GM19238 (cell line): ENCODE results near the gene AAR2.

Experiments
- DNase-seq: peaks from one replicate; pipeline ENCODE4 v3.0.0; 2011; ENCODE audit warnings: low spot score; ENCODE audit not compliant: insufficient read length

AAR2 gene

DNA sequence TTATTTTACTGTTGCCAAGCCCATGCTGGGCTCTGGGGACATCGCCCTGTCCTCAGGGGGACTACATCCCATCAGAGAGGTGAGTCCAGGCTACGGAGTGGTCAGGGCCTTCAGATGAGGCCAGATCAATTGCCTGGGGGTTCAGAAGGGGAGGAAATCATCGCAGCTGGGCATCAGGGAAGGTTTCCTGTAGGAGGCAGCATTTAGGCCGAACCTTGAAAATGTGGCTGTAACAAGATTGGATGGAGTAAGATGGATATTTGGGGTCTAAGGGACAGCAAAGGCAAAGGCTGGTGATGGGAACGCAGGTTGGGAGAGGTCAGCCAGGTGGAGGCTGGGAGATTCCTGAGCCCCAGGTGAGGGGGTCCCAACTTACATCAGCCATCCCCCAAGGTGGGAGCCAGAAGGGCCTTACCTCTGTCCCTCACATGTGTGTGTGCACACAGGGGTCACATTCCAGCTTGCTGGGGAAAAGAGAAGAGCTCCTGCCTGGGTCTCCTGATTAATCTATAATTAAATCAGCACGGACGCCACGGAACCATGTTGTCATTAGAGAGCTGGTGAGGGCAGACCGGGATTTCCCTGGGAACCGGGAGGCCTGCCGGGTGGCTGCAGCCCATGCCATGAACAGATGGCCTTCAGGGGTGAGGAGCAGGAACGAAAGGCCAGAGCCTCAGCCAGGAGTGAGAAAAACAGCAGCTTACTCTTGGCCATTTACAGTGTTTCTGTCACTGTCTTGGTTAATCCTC, 39.3 kb downstream of the AAR2 start:
- no peak for DNase-seq

- DNase-seq = no peak
Observed at GRCh38 chr20:36277546-36277945, 41.3 kb downstream of the AAR2 start.

DNA sequence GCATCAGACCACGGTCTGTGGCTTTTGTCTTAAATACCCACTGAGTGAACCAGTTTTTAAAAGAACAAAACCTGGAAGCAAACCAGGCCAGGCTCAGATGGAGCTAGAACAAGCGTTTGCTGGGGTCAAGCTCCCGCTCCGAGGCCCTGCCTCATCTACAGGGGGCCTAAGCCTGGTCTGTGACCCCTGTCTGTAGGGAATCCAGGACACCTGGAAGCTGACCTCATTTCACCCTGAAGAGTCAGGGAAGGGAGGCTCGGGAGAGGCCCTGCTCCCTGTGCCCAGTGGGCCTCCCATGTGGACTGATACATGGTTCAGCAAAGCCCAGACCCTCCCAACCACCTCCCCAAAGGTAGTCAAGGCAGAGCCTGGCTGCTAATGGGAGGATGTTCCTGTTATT, 43.1 kb downstream of the AAR2 start:
- no peak for DNase-seq

DNA sequence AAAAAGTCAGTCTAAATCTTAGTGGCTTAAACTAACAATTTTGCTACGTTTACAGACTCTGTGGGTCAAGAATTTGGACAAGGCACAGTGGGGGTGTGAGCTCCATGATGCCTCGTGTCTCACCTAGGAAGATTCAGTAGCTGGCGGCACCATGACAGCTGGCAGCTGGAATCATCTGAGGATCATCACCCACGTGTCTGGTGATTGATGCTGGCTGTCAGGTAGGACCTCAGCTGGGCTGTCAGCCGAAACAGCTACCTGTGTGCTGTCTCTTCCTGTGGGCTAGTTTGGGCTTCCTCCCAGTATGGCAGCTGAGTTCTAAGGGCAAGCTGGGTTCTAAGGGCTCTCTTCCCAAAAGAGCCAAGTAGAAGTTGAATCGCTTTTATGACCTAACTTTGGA, 43.5 kb downstream of the AAR2 start:
- DNase-seq = no peak

- no peak for DNase-seq
Observed at GRCh38 chr20:36281785-36282380, 45.6 kb downstream of the AAR2 start.

DNA sequence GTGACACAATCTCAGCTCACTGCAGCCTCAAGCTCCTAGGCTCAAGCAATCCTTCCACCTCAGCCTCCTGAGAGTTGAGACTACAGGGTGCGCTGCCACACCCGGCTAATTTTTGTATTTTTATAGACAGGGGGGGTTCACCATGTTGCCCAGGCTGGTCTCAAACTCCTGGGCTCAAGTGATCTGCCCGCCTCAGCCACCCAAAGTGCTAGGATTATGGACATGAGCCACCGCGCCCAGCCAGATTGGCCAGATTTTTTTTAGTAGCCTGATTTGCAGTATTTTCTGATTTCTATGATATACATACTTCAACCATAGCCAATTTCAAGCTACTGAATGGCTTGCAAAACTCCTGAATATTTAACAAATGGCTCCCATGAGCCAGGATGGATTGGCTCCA, 48.5 kb downstream of the AAR2 start:
- no peak for DNase-seq

DNA sequence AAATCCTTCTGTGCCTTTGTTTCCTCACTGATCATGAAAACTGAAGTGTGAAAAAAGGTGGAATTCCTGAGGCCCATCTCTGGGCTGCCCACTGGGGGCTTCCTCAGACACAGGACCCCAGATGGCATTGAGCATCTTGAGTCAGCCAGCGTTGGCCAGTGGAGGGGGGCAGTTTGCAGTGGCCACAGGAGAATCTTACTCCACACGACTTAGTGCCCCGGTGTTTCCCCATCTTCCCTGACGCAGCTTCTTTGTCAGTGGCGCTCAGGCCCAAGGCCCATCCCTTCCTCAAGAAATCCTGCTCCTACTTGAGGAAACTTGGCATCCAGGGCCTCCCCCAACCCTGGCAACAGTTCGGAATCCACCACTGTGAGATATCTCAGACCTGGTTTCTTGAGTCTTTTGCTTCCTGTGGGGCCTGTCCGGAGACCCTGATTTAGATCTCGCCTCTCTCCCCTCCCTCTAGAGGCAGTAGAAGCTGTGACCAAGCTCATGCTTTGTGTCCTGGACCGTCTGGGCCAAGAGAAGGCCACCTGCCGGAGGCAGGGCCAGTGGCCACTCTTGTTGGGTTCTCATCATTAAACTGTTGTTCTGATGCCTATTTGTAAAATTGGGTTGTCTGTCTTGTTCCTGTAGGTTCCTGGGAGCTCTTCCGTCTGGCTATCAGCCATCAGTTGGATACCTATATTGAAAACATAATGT, 49.6 kb downstream of the AAR2 start:
- no peak for DNase-seq

GRCh38 chr20:36297656-36298055, 61.4 kb downstream of the AAR2 start:
- DNase-seq = no peak

- no peak for DNase-seq
Observed at GRCh38 chr20:36298061-36298460, 61.8 kb downstream of the AAR2 start.

DNA sequence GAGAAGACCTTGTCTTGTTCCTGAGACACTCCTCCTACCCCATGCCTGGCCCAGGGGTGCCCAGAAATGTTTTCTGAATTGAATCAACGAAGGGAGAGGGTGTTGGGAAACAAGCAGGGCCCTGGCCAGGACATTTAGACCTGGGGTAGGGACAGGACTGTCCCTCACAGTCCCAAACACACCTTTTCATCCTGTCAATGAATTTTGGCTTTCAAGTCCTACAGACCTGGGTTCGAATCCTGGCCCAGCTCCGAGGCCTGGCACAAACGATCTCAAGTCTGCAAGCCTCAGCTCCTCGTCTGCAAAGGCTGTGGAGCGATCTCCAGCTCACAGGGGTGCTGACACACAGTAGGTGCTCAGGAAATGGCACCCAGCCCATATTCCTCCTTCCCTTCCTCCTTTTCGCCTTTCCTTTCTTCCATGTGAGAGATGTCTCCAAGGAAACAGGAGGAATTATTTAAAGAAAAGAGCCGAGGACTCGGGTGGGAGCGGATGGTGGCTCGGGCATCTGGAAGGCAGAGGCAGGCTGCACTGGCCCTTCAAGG, 62.6 kb downstream of the AAR2 start:
- no peak for DNase-seq

- no peak for DNase-seq
Observed at GRCh38 chr20:36299459-36299858, 63.2 kb downstream of the AAR2 start.

DNA sequence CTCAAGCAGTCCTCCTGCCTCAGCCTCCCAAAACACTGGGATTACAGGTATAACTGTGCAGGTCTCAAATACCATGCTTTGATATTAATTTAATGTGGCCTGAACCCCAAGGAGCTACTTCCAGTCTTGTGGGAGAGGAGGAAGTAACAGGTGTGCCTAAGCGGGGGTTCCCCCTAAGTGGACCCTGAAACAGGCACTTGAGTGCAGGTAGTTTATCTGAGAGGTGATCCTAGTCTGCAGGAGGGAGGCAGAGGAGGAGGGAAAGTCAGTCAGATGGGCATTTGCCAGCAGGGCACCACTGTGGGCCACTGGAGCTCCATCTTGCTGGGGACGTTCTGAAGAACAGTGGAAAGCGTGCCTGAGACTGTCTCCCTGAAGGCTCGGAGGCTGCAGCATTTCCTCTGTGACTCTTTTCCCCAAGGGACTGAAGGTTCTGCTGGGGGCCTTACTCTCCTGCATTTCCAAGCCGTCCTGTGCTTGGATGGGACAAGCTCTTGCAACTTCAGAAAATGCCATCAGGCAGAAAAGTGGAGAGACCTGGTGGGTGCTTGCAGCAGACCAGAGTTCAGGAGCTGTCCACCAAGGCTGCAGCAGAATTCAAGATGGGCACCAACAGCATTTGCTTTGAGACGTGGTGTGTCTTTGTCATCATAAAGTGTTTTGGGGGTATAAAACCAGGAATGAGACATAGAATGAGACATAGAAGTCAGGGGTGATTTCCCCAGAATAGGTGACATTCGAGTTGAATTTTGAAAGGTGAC, 65.3 kb downstream of the AAR2 start:
- DNase-seq = no peak

DNA sequence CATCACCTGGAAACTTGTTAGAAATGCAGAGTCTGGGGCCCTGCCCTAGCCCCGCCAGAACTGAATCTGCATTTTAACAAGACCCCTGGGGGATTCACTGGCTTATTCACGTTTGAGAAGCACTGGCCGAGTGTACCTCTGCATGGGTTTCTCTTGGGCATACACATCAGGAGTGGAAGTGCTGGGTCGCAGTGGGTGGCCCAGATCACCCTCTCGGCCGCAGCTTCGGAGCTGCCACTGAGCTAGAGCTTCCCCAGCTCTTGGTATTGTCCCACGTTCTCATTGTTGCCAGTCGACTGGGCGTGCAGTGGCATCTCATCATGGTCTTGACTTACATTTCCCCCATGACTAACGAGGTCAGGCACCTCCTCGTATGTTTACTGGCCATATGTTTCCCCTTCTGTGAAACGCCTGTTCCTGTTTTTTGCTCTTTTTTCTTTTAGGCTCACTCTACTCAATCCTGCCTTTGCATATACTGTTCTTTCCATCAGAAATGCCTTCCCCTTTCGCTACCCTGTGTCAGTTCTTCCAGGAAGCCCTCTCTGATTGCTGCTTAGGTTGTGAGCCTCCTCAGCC, 66.8 kb downstream of the AAR2 start:
- DNase-seq = no peak

DNA sequence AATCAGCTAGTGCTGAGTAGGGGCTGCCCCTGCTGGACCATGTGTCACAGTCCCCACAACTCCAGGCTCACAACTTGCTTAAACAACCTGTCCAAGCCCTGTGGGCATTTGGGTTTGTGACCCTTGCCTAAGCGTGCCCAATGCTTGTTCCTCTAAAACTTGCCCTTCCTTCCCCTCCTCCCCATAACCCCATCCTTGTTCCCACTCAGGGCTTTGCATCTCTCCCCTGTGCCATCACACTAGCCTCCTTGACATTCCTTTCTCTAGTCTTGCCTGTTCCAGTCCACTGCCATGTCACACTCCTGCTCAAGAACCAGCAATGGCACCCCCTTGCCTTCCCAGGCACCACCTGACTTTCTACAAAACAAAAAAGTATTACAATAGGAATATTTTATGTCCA, 67.6 kb downstream of the AAR2 start:
- no peak for DNase-seq

- no peak for DNase-seq
Observed at GRCh38 chr20:36304786-36305495, 68.7 kb downstream of the AAR2 start.

- no peak for DNase-seq
Observed at GRCh38 chr20:36305602-36306551, 69.6 kb downstream of the AAR2 start, which contains the start of gene DLGAP4. Gene DLGAP4, plus strand, starts transcription at chr20:36306339. Its CDS starts 125,379 bp downstream, at chr20:36431718.
